OCI-M2 (cell line): ENCODE results near the gene FSD1L.

Experiments
- DNase-seq: peaks from one replicate; lab custom pipeline; 2025; ENCODE audit not compliant: unreplicated experiment; lab: John Stamatoyannopoulos, UW

Gene FSD1L

GRCh38 chr9:105447814-105448812, at the start of gene FSD1L:
Gene FSD1L (plus strand): TSS chr9:105448034. CDS start chr9:105448221, 187 bp downstream.
- DNase-seq = no peak

DNA sequence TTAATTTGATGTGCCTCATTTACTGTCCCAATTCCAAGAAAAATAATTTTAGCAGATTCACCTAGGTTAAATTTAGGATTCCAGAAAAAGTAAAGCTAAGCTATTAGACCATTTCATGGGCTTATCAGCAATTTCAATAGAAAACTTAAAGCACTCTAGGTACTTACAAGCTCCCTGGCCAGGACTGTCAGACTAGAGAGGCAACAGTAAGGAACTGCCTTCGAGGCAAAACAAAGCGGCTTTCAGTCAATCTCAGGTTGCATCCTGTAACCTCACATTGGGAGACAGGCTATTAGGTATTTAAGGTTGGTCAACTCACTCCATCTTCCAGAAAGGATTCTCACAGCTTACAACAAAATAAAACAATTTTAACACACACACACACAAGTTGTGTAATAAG, 48.7 kb upstream of the FSD1L start:
- DNase-seq = no peak

- no peak for DNase-seq
These were observed 46.2 kb upstream of the FSD1L start for GRCh38 chr9:105401651-105402050.

DNA sequence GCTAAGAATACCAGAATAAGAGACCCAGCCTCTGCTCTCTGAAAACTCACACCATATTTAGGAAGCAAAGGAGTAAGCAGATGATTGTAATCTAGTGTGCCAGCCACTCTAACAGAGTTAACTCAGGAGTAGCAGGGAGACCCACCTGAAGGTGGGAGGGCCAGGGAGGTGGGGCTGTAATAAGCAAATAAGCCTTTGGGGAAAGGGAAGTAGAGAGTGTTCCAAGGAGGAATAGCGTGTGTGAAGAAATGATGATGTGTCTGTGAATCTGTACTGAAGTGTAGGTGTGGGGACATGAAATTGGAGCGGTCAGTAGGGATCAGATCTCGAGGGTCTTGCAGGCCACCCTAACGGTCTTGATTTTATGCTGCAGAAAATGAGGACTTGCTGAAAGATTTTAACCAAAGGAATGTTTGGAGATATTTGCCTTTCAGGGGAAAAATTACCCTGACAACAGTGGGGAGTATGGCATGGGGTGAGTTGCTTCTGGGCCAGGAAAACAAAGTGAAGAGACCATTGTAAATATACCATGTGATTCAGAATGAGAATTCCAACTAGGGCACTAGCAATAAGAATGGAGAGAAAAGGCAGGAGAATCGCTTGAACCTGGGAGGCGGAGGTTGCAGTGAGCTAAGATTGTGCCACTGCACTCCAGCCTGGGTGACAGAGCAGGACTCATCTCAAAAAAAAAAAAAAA, 44.1 kb upstream of the FSD1L start:
- no peak for DNase-seq

DNA sequence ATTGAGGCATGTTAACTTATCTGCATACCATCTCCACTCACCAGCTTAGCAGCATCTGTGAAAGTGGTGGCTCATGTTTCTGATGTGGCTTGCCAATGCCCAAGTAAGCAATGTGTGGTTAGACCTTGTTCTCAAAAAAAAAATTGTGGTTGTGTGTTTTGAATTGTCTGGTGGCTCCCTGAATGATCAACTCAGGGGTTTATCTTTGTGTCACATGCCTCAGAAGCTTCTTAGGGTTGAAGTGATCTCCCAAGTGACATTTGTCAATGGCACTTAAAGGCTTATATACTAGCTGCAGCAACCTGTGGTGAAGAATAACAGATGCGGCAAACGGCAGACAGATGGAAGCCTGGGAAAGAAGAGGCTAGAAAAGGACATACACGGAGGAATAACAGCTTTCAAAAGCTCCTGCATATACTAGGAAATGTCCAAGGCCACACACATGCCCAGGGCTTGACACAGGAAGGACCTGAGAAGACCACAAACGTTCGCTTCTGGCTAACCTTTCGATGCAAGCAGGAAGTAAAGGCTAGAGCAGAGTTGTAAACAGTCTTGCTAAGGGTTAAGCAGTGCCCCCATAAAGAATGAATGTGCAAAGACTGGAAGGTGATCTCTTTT, 42.2 kb upstream of the FSD1L start:
- DNase-seq = no peak

DNA sequence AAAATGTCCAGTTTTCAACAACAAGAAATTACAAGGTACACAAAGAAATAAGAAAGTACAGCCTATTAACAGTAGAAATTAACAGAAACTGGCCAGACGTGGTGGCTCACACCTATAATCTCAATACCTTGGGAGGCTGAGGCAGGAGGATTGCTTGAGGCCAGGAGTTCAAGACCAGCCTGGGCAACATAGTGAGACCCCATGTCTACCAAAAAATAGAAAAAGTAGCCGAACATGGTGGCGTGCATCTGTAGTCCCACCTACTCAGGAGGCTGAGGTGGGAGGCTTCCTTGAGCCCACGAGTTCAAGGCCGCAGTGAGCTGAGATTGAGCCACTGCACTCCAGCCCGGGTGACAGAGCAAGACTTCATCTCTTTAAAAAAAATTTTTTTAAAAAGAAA, 41.5 kb upstream of the FSD1L start:
- DNase-seq = no peak

DNA sequence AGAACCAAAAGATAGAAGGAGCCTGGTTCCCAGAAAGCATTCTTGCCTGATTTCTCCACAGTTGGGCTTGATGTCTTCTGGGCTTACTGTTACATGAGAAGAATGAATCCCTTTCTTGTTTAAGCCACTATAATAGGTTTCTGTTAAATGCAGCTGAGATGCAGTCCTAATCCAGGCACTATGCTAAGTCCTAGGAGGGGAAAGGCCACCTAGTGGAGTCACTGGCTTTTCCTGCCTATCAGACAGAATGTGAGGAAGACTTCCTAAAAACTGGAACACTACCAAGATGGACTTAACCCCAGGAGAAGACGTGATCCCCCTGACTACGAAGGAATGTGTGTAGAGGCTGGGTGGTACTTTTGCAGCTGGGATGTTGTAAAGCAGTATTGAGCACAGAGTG, 34.3 kb upstream of the FSD1L start:
- no peak for DNase-seq

GRCh38 chr9:105414947-105415661, 32.7 kb upstream of the FSD1L start:
- no peak for DNase-seq

- no peak for DNase-seq
These were observed 32.2 kb upstream of the FSD1L start for GRCh38 chr9:105415662-105415980.

GRCh38 chr9:105416840-105417239, 31.0 kb upstream of the FSD1L start:
- no peak for DNase-seq

DNA sequence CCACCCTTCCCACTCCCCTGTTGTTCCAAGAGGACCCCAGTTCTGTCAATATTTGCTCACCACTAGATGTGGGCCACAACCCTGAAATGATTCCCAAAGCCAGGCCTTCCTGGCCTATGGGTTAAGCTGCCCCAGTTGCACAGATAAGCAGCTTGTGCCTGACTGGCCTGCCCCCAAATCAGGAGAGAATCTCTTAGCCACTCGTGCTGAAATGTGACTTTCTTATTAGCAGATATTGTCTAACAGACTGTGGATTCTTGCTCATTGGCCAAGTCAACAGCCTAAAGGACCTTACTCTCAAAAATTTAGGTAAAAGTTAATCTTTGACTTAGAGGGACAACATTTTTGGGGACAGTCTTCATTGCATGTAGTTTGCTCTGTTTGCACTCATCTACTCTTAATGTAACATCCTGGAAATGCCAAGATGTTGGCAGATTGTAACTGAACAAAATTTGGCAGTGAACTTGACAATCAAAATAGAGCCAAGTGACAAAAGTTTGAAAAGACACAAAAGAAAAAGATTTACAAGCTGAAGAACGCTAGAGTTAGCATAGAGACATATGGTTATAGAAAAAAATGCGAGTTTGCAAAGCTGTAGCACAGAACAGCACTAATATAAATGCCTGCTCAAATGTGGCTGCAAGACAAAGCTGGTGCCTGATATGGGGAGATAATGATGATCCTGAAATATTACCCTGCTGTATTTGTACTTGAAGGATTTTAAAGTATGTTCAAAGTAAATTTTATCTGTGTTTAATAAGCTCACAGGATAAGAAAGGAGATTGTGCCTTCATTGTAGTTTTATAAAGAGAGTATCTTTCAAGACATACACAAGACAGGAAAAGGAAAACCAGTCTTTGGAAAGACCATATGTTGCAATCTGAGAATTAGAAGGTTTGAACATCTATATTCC, 29.0 kb upstream of the FSD1L start:
- DNase-seq = no peak

DNA sequence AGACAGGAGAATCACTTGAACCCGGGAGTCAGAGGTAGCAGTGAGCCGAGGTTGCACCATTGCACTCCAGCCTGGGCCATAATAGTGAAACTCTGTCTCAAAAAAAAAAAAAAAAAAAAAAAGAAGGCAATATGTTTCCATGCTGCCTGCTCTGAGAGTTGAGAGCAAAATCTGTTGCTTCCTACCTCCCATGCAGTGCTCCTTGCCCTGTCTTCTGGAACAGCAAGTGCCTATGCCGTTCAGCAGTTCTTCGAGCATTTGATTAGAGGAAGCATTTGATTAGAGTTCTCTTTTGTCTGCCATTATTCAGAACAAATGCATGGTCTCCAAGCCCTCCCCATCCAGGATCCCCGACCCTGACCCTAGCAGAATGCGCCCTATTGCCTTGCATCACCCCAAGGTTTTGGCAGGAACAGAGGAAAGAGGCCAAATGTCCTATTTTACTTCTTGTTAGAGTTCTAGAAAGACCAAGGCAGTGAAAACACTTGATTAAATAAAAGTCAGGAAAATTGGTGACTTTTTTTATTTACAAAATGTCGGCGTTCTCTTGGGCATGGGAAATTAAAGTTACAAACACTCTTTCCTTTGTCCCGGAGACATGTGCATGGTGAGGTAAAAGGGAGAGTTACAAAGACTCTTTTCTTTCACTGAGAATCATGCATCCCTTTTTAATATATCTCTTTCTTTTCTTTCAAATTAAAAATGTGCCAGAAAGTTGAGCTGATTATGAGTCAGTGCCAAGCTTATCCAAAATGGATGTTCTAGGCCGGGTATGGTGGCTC, 27.8 kb upstream of the FSD1L start:
- no peak for DNase-seq

DNA sequence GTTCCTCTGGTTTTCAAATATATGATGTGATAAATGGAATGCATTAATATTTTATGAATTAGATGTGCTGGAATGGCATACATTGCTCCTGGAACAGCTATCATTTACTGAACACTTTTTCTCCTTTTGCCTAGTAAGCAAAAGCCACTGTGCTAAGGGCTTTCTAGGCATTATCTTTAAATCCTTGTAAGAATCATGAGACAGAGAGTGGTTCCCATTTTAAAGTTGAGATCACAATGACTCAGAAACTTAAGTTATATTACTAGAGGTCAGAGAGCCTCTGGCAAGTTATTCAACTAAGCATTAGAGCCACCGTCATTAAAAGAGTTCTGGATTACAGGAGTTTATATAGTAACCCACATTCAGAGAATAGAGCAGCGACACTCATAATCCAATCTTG, 26.7 kb upstream of the FSD1L start:
- no peak for DNase-seq

- DNase-seq = no peak
These were observed 26.0 kb upstream of the FSD1L start for GRCh38 chr9:105421864-105422263.

DNA sequence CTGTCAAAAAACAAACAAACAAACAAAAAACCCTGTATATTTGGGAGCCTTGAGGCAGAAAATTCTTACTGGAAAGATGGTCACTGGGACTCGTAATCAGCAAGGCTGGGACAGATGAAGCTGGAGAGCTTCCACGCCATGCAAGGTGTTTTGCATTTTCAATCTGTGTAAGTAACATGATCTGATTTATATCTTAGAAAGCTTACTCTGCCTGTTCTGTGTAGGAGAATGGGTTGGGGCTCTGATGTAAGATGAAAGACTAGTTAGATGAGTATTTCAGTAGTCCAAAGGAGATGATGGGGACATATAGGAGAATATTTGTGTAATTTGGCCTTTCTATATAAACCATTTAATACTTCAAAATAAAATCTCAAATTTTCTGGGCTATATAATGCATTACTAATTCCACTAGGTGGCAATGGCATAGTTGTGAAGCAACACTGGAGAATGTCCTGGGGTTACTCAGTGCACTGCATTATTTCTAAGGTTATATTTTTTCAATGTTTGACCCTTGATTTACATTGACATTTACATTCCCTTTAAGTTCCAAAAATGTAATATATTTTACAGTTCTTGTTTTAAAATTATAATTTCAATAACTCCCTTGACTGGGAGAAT, 21.9 kb upstream of the FSD1L start:
- DNase-seq = no peak

DNA sequence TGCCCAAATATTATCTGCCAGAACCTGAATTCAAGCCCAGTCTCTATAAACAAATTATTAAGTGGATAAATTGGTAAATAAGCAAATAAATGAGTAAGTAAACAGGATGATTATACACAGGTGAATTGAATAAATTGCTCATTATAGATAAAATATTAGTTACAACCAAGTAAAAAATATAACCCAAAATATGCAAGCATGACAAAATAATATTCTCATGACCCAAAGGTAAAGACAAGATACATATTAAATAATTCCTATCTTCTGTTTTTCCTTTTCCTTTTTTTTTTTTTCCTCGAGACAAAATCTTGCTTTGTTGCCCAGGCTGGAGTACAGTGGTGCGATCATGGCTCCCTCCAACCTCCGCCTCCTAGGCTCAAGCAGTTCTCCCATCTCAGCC, 21.2 kb upstream of the FSD1L start:
- no peak for DNase-seq

- DNase-seq = no peak
These were observed 16.2 kb upstream of the FSD1L start for GRCh38 chr9:105431424-105432246.

- no peak for DNase-seq
These were observed 15.5 kb upstream of the FSD1L start for GRCh38 chr9:105432247-105432842.
